ENCODE measurements around the gene ALK. TPM values are rescaled to one million over a fixed set of nuclear protein-coding genes. Genes with fewer than 3 reads are reported as not detected.

ALK gene
- total and polyA plus RNA-seq, 3 experiments from 2014 or later, result not detected

DNA sequence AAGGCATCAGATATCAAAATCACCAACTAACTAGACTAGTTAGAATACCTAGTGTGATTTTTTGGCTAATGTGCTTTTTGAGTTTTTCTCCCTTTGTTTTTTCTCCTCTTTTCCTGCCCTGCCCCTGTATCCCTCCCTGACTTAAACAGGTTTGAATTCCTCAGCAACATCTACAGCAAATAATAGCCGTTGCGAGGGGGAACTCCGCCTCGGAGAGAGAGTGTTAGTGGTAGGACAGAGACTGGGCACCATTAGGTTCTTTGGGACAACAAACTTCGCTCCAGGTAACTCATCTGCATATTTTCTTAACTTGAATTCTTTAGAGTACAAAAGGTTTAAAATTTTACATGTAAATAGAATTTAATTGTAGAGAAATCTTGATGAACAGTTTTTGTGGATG, 761.2 kb downstream of the ALK start:
- ChIA-PET POLR2A (no interaction called here), CTCF (no interaction called here)
- H3K4me1 Mint-ChIP-seq, result peaks cover 0 to 6% (median 2%) of the 10 kb centered on the region in 3 donors
- Histone ChIP-seq H3K36me3 (ENCODE audit: insufficient read depth, low read length) (peaks cover 18% of the 10 kb centered on the region), H3K9me3 (ENCODE audit: low read length) (no peaks in the 10 kb centered on the region), H3K4me3 (ENCODE audit: low read length) (no peak overlapping the region), H3K4me1 (ENCODE audit: insufficient read depth, low read length) (no peaks in the 10 kb centered on the region), H3K27ac (ENCODE audit: low read depth, low read length) (no peak overlapping the region), H3K27me3 (ENCODE audit: insufficient read depth, low read length, poor library complexity, severe bottlenecking) (no peaks in the 10 kb centered on the region)
- H3K27me3 Mint-ChIP-seq, result no peaks in the 10 kb centered on the region
- no peak for DNase-seq
- no peak overlapping the region for H3K4me3 Mint-ChIP-seq
- no peak overlapping the region for H3K27ac Mint-ChIP-seq
- no peaks in the 10 kb centered on the region for H3K9me3 Mint-ChIP-seq
- H3K36me3 Mint-ChIP-seq, result peaks cover 12 to 87% (median 35%) of the 10 kb centered on the region in 3 donors

- H3K9me3 Mint-ChIP-seq, result no peaks in the 10 kb centered on the region
- Histone ChIP-seq H3K9me3 (ENCODE audit: low read length) (no peaks in the 10 kb centered on the region), H3K4me1 (ENCODE audit: insufficient read depth, low read length) (no peaks in the 10 kb centered on the region), H3K36me3 (ENCODE audit: insufficient read depth, low read length) (peaks cover 27% of the 10 kb centered on the region), H3K27me3 (ENCODE audit: insufficient read depth, low read length, poor library complexity, severe bottlenecking) (no peaks in the 10 kb centered on the region), H3K27ac (ENCODE audit: low read depth, low read length) (no peak overlapping the region), H3K4me3 (ENCODE audit: low read length) (no peak overlapping the region)
- H3K4me3 Mint-ChIP-seq, result no peak overlapping the region
- ChIA-PET POLR2A (no interaction called here), CTCF (no interaction called here)
- peak overlapping the region in 5 of 8 donors; percentile 19 to 64 (median 43) for H3K27ac Mint-ChIP-seq
- peaks cover 4 to 16% (median 6%) of the 10 kb centered on the region in 3 donors for H3K4me1 Mint-ChIP-seq
- H3K27me3 Mint-ChIP-seq, result no peaks in the 10 kb centered on the region
- peaks cover 12 to 90% (median 38%) of the 10 kb centered on the region in 3 donors for H3K36me3 Mint-ChIP-seq
- no peak for DNase-seq
Measured at GRCh38 chr2:29159125-29159524, 762.3 kb downstream of the ALK start.

DNA sequence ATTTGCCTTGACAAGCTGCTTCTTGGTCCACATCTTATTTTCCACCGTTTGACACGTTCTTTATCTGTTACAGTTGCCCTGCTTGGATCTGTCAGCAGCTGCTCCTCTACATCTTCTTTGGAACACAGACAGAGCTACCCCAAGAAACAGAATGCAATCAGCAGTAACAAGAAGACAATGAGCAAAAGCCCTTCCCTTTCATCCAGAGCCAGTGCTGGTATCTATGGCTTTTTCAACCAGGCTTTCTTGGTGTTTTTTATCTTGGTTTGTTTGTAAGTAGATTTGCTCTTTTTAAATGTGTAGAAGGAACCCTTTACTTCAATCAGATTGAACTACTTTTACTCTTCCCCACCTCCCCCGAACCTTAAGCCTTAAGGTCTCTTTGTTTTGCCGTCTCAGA, 764.3 kb downstream of the ALK start:
- DNase-seq, result no peak
- H3K27me3 ChIP-seq (ENCODE audit: insufficient read depth, low read length, poor library complexity, severe bottlenecking), result no peaks in the 10 kb centered on the region
- H3K36me3 ChIP-seq (ENCODE audit: insufficient read depth, low read length), result peaks cover 41% of the 10 kb centered on the region
- no peaks in the 10 kb centered on the region for H3K27me3 Mint-ChIP-seq
- H3K27ac Mint-ChIP-seq, result no peak overlapping the region
- no peak overlapping the region for H3K4me3 ChIP-seq (ENCODE audit: low read length)
- peaks cover 4 to 11% (median 6%) of the 10 kb centered on the region in 3 donors for H3K4me1 Mint-ChIP-seq
- ChIA-PET POLR2A (no interaction called here), CTCF (no interaction called here)
- no peaks in the 10 kb centered on the region for H3K4me1 ChIP-seq (ENCODE audit: insufficient read depth, low read length)
- no peak overlapping the region for H3K4me3 Mint-ChIP-seq
- H3K36me3 Mint-ChIP-seq, result peaks cover 20 to 92% (median 44%) of the 10 kb centered on the region in 3 donors
- no peaks in the 10 kb centered on the region for H3K9me3 Mint-ChIP-seq
- no peak overlapping the region for H3K27ac ChIP-seq (ENCODE audit: low read depth, low read length)
- H3K9me3 ChIP-seq (ENCODE audit: low read length), result no peaks in the 10 kb centered on the region

- Histone ChIP-seq H3K9me3 (ENCODE audit: low read length) (no peaks in the 10 kb centered on the region), H3K27me3 (ENCODE audit: insufficient read depth, low read length, poor library complexity, severe bottlenecking) (no peaks in the 10 kb centered on the region), H3K36me3 (ENCODE audit: insufficient read depth, low read length) (peaks cover 41% of the 10 kb centered on the region), H3K4me1 (ENCODE audit: insufficient read depth, low read length) (no peaks in the 10 kb centered on the region), H3K27ac (ENCODE audit: low read depth, low read length) (no peak overlapping the region), H3K4me3 (ENCODE audit: low read length) (no peak overlapping the region)
- ChIA-PET POLR2A (no interaction called here), CTCF (no interaction called here)
- Mint-ChIP-seq H3K4me1 (peaks cover 4 to 11% (median 6%) of the 10 kb centered on the region in 3 donors), H3K9me3 (no peaks in the 10 kb centered on the region), H3K4me3 (no peak overlapping the region), H3K27ac (peak overlapping the region in 4 of 8 donors; percentile 33 to 77 (median 48)), H3K36me3 (peaks cover 20 to 86% (median 42%) of the 10 kb centered on the region in 3 donors), H3K27me3 (no peaks in the 10 kb centered on the region)
- DNase-seq, result no peak
Measured at GRCh38 chr2:29155578-29155977, 765.8 kb downstream of the ALK start.

DNA sequence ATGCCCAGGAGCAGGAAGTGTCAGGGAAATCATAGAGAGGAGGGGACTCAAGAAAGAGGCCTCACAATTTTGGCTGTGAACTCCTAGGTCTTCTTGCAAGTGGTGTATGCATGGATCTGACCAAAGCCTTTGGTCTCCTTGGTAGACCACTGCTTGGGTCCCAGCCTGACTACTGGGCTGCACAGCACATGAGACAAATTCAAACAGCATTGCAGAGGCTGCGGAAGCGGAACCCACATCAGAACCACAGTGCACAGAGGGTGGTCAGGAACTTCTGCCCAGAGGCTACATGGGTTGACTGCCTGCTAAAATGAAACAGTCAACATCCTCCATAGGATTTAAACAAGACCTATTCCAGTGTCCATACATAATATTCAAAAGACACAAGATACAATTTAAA, 766.8 kb downstream of the ALK start:
- Histone ChIP-seq H3K9me3 (ENCODE audit: low read length) (no peaks in the 10 kb centered on the region), H3K27ac (ENCODE audit: low read depth, low read length) (no peak overlapping the region), H3K36me3 (ENCODE audit: insufficient read depth, low read length) (peaks cover 36% of the 10 kb centered on the region), H3K4me1 (ENCODE audit: insufficient read depth, low read length) (no peaks in the 10 kb centered on the region), H3K4me3 (ENCODE audit: low read length) (no peak overlapping the region), H3K27me3 (ENCODE audit: insufficient read depth, low read length, poor library complexity, severe bottlenecking) (no peaks in the 10 kb centered on the region)
- no peak for DNase-seq
- peaks cover 20 to 83% (median 40%) of the 10 kb centered on the region in 3 donors for H3K36me3 Mint-ChIP-seq
- peak overlapping the region in 2 of 7 donors; percentile 14 to 32 for H3K4me3 Mint-ChIP-seq
- CTCF ChIA-PET, result no interaction called here
- POLR2A ChIA-PET, result interaction anchor here (0.8 kb wide), 1 partner anchor 24 kb away, joined by 3 read pairs; no protein-coding TSS in a partner anchor
- H3K4me1 Mint-ChIP-seq, result peaks cover 4 to 14% (median 6%) of the 10 kb centered on the region in 3 donors
- H3K9me3 Mint-ChIP-seq, result no peaks in the 10 kb centered on the region
- H3K27me3 Mint-ChIP-seq, result no peaks in the 10 kb centered on the region
- peak overlapping the region in 4 of 8 donors; percentile 29 to 85 (median 68) for H3K27ac Mint-ChIP-seq

DNA sequence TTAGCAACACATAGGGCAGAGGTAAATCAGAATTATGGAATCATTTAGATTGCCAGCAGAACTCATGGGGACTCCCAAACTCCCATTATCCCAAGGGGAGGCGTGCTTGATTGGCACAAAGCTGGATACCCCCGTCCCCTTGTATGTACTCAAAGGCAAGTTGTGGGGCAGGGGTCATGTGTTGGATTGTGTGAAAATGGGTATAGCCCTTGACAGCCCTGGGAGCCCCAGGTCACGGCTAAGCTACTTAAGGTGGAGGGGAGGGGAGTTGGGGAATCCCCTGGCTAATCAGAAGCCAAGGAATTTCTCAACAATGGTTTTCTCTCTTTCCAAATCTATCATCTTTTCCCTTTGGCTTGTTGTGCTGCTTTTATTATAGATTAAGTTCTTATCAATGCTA, 773.4 kb downstream of the ALK start:
- ChIA-PET CTCF (interaction anchor here (1.9 kb wide), 1 partner anchor 192 kb away, joined by 5 read pairs; no protein-coding TSS in a partner anchor), POLR2A (no interaction called here)
- Mint-ChIP-seq H3K9me3 (no peaks in the 10 kb centered on the region), H3K36me3 (peaks cover 16 to 71% (median 24%) of the 10 kb centered on the region in 3 donors), H3K27me3 (no peaks in the 10 kb centered on the region), H3K27ac (no peak overlapping the region), H3K4me3 (no peak overlapping the region), H3K4me1 (peaks cover 2 to 9% (median 5%) of the 10 kb centered on the region in 3 donors)
- Histone ChIP-seq H3K27ac (ENCODE audit: low read depth, low read length) (no peak overlapping the region), H3K36me3 (ENCODE audit: insufficient read depth, low read length) (peaks cover 7% of the 10 kb centered on the region), H3K4me1 (ENCODE audit: insufficient read depth, low read length) (no peaks in the 10 kb centered on the region), H3K9me3 (ENCODE audit: low read length) (no peaks in the 10 kb centered on the region), H3K4me3 (ENCODE audit: low read length) (no peak overlapping the region), H3K27me3 (ENCODE audit: insufficient read depth, low read length, poor library complexity, severe bottlenecking) (no peaks in the 10 kb centered on the region)
- no peak for DNase-seq

- H3K27ac ChIP-seq (ENCODE audit: low read depth, low read length), result no peak overlapping the region
- no peaks in the 10 kb centered on the region for H3K27me3 Mint-ChIP-seq
- no peaks in the 10 kb centered on the region for H3K27me3 ChIP-seq (ENCODE audit: insufficient read depth, low read length, poor library complexity, severe bottlenecking)
- peaks cover 10 to 17% (median 14%) of the 10 kb centered on the region in 3 donors for H3K4me1 Mint-ChIP-seq
- no peak overlapping the region for H3K4me3 ChIP-seq (ENCODE audit: low read length)
- H3K36me3 Mint-ChIP-seq, result peaks cover 10 to 70% (median 19%) of the 10 kb centered on the region in 3 donors
- no peak for DNase-seq
- no peaks in the 10 kb centered on the region for H3K4me1 ChIP-seq (ENCODE audit: insufficient read depth, low read length)
- no peak overlapping the region for H3K4me3 Mint-ChIP-seq
- no peaks in the 10 kb centered on the region for H3K9me3 ChIP-seq (ENCODE audit: low read length)
- POLR2A ChIA-PET, result no interaction called here
- peak overlapping the region in 1 of 8 donors; percentile 41 for H3K27ac Mint-ChIP-seq
- H3K9me3 Mint-ChIP-seq, result no peaks in the 10 kb centered on the region
- CTCF ChIA-PET, result no interaction called here
- peaks cover 4% of the 10 kb centered on the region for H3K36me3 ChIP-seq (ENCODE audit: insufficient read depth, low read length)
Measured at GRCh38 chr2:29146197-29146596, 775.2 kb downstream of the ALK start.

- ChIA-PET POLR2A (no interaction called here), CTCF (interaction anchor here (1.0 kb wide), 1 partner anchor 152 kb away, joined by 3 read pairs; no protein-coding TSS in a partner anchor)
- H3K9me3 Mint-ChIP-seq, result no peaks in the 10 kb centered on the region
- peaks cover 24 to 74% (median 31%) of the 10 kb centered on the region in 3 donors for H3K36me3 Mint-ChIP-seq
- H3K27ac Mint-ChIP-seq, result no peak overlapping the region
- Histone ChIP-seq H3K27me3 (ENCODE audit: insufficient read depth, low read length, poor library complexity, severe bottlenecking) (no peaks in the 10 kb centered on the region), H3K4me1 (ENCODE audit: insufficient read depth, low read length) (no peaks in the 10 kb centered on the region), H3K27ac (ENCODE audit: low read depth, low read length) (no peak overlapping the region), H3K36me3 (ENCODE audit: insufficient read depth, low read length) (peaks cover 4% of the 10 kb centered on the region), H3K9me3 (ENCODE audit: low read length) (no peaks in the 10 kb centered on the region), H3K4me3 (ENCODE audit: low read length) (no peak overlapping the region)
- no peak overlapping the region for H3K4me3 Mint-ChIP-seq
- no peaks in the 10 kb centered on the region for H3K27me3 Mint-ChIP-seq
- DNase-seq, result no peak
- H3K4me1 Mint-ChIP-seq, result peaks cover 27 to 36% (median 35%) of the 10 kb centered on the region in 3 donors
Measured at GRCh38 chr2:29143657-29144056, 777.7 kb downstream of the ALK start.
